Right ventricle myocardium superior (tissue), 1 donor: ENCODE results near the gene SH2D3C. TPM values are rescaled to one million over a fixed set of nuclear protein-coding genes. Genes with fewer than 3 reads are reported as not detected.

Experiments used
- ATAC-seq: fragments of 200-7000 bp; cut with Tn5 transposase; one replicate; pipeline ENCODE4 v1.9.1; 2020; ENCODE audit warnings: mild to moderate bottlenecking; ENCODE audit not compliant: poor library complexity
- DNase-seq: peaks from one replicate; pipeline ENCODE4 v3.0.0-alpha.2; 2020
- intact Hi-C: fragments of 100-400 bp; cut with DNase I; formaldehyde crosslinking; loops from one replicate; pipeline ENCODE4 v1.11.2; 2022
- total RNA-seq: library from RNA; stranded (reverse); fragmentation: NEBNext Ultra II Directional; extraction: Animal tissue kit (Norgen Biotek cat#: 25700); gene quantifications from one replicate; pipeline ENCODE4 v1.2.1, GENCODE V29; 2021
- donor health status: DM: no; HTN: yes; CAD: no; lungs with severe emphysema.

The SH2D3C gene
- total RNA-seq, 1 donor from 2014 or later = 18.2 TPM

GRCh38 chr9:127715470-127716337 lies 62.8 kb downstream of the SH2D3C start, which contains the start of the genes PTRH1 and TTC16:
PTRH1 (minus strand) TSS chr9:127715663; CDS start chr9:127715639, 24 bp downstream.
TTC16 (plus strand) TSS chr9:127716079; CDS start chr9:127716146, 67 bp downstream.
- ATAC-seq (peak; percentile 98), DNase-seq (peak; percentile 98)
- intact Hi-C loops = loop anchor here (5.0 to 10.0 kb wide), 2 partner anchors 103 to 221 kb away; partner anchors contain the start of gene STXBP1

GRCh38 chr9:127714951-127715469 lies 63.5 kb downstream of the SH2D3C start:
- intact Hi-C loops = loop anchor here (5.0 to 10.0 kb wide), 2 partner anchors 103 to 220 kb away; partner anchors contain the start of gene STXBP1
- peak; percentile 56 for DNase-seq
- peak; percentile 21 for ATAC-seq

DNA sequence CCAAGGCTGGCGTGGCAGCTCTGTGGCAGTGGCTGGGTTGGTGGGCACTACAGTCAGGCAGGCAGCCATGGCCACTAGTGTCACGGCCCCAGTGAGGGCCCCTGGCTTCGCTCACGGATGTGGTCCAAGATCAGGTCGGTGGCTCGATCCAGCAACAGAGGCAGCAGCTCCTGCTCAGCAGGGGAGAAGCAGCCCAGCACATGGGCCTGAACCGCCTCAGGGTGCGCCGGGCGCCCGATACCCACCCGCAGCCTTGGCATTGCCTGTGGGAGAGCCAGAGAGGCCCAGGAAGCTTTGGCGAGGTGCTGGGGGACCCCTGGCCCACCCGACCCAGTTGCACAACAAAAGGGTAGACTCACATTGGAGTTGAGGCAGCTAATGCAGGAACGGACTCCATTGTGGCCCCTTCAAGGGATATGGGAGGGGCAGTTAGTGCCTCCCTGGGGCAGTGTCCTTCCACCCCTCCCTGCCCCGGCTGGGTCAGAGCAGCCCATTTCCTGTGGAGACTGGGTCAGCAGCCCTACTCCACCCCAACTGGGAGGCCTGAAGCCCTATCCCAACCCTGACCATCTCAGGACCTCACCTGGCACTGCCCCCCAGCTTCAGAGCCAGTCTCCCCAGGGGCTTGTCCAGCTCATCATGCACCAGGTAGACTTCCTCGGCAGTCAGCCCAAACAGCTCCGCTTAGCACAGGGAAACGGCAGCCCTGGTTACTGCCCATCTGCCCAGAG lies 64.3 kb downstream of the SH2D3C start:
- DNase-seq = no peak
- intact Hi-C loops = loop anchor here (10.0 kb wide), 1 partner anchor 219 kb away; no protein-coding TSS in a partner anchor
- no peak for ATAC-seq

DNA sequence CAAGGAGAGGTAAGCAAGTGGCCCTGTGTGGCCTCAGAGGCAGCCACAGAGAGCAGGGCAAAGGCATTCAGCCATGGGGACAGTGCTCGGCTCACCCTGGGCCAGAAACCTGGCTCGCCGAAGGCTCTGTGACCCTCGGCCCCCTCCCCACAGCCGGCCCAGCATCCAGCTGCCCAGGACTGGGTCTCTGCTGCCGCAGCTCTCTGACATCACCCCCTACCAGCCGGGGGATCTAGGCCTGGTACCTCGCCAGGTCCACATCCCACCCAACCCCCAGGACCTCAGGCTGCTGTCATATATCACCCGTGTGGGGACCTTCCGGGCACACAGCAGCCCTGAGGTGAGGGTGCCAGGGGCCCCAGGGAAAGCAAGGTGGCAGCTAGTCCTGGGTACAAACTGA lies 65.6 kb downstream of the SH2D3C start:
- DNase-seq = no peak
- intact Hi-C loops = loop anchor here (10.0 kb wide), 1 partner anchor 218 kb away; no protein-coding TSS in a partner anchor

GRCh38 chr9:127712371-127712770 lies 66.1 kb downstream of the SH2D3C start:
- no peak for ATAC-seq
- intact Hi-C loops = loop anchor here (10.0 kb wide), 1 partner anchor 218 kb away; no protein-coding TSS in a partner anchor
- DNase-seq = no peak

More for the DNA sequence above, 65.6 kb downstream of the SH2D3C start:
- no peak for ATAC-seq

DNA sequence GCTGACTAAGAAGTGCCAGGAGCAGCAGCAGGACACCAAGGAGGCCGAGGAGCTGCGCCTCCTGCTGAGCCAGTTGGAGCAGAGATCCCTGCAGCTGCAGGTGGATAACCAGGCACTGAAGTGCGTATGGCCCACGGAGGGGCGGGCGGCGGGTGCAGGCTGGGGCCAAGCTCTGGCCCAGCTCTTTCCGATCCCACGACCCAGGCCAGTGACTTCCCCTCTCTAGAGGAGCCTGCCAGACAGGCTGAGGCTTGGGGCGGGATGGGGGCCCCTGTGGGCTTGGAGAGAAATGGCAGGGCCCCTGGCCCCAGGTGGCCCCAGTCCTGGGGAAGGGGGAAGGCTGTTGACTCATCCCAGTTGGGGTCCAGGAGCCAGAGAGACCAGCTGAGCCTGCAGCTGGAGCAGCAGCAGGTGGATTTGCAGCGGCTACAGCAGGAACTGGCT lies 66.6 kb downstream of the SH2D3C start:
- DNase-seq = no peak
- intact Hi-C loops = loop anchor here (10.0 kb wide), 1 partner anchor 217 kb away; no protein-coding TSS in a partner anchor
- no peak for ATAC-seq

- DNase-seq (no peak), ATAC-seq (no peak)
- intact Hi-C loops = loop anchor here (10.0 kb wide), 1 partner anchor 216 kb away; no protein-coding TSS in a partner anchor
These were observed 67.2 kb downstream of the SH2D3C start for GRCh38 chr9:127711226-127711701.

DNA sequence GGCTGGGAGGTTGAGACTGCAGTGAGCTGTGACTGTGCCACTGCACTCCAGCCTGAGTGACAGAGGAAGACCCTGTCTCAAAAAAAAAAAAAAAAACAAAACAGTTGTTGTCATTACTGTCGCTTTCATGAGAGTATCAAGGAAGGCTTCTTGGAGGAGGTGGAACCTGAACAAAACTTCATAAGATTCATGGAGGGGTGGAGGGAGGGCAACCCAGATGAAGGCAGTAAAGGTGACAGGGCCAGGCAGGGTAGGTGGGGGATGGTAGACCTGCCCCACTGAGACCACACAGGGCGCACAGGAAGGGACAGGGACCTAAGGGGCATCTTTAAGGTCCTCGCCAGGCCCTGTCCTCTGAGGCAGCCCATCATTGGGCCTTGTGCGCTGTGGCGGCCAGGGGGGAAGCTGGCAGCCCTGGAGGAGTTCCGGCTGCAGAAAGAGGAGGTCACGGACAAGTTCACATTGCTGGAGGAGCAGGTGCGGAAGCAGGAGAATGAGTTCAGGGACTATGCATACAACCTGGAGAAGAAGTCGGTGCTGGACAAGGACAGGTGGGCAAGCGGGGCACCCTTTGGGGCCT lies 68.2 kb downstream of the SH2D3C start:
- intact Hi-C loops = loop anchor here (10.0 kb wide), 1 partner anchor 215 kb away; no protein-coding TSS in a partner anchor
- no peak for ATAC-seq
- DNase-seq = no peak

DNA sequence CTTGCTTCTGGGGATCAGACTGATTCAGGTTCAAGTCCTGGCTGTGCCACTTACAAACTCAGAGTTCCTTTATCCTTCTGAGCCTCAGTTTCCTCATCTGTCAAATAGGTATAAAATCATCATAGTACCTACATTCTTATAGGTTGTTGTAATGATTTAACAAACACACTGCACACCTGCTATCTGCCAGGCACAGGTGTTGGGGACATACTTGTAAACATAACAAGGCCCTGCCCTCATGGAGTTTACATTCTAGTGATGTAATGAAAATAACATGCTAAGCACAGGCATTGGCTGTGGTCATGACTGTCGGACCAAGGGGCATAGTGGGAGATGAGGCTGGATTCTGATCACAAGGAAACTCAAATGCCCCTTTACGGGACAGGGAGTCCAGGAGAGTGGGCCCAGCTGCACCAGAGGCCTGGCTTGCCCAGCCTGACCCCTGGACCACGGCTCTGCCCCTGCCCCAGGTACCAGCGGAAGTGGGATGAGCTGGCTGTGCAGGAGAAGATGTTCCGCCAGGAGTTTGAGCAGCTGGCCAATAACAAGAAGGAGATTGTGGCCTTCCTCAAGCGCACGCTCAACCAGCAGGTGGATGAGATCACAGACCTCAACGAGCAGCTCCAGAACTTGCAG lies 69.4 kb downstream of the SH2D3C start:
- DNase-seq (no peak), ATAC-seq (no peak)
- intact Hi-C loops = no loop called here

- intact Hi-C loops = no loop called here
- ATAC-seq = no peak
These were observed 70.7 kb downstream of the SH2D3C start for GRCh38 chr9:127707766-127708165.

GRCh38 chr9:127706836-127707241 lies 71.6 kb downstream of the SH2D3C start, which contains the start of gene CFAP157:
CFAP157 (plus strand) TSS chr9:127706988; CDS start chr9:127707032, 44 bp downstream.
- ATAC-seq = peak; percentile 39
- intact Hi-C loops = no loop called here
- DNase-seq = no peak

More at GRCh38 chr9:127707766-127708165, 70.7 kb downstream of the SH2D3C start:
- DNase-seq = no peak

DNA sequence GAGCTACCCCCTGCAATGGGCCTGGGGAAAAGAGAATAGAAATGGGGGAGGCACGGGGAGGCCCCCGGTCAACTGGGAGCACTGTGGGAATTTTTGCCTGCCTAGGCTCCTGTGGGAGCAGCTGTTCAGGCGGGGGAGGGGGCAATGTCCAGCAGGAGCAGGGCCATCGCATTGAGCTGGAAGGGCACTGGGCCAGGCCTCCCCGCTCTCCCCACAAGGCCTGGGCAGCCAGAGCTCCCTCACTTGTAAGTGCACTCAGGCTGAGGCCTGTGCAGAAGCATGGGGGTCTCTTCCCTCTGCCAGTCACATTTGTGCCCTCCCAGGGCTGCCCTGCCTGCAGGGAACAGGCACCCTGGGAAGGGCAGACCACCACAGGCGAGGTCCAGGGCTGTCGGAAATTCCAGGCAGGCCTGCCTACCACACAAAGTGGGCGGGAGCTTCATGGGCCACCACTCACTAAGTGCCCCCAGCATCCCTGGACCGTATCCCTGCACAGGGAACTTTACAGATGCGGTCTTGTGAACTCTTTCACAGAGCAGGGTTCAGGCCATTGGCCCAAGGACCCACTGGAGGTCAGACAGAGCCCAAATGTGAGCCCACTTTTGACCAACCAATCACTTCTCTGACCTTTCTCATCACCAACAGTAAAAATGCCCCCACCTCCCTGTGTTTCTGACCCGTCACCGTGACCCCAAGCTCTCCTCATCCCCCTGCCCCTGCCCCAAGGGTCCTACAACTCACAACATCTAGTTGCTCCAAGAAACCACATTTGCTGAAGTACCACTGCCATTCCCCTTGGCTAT lies 72.7 kb downstream of the SH2D3C start:
- DNase-seq (no peak), ATAC-seq (no peak)
- intact Hi-C loops = no loop called here

DNA sequence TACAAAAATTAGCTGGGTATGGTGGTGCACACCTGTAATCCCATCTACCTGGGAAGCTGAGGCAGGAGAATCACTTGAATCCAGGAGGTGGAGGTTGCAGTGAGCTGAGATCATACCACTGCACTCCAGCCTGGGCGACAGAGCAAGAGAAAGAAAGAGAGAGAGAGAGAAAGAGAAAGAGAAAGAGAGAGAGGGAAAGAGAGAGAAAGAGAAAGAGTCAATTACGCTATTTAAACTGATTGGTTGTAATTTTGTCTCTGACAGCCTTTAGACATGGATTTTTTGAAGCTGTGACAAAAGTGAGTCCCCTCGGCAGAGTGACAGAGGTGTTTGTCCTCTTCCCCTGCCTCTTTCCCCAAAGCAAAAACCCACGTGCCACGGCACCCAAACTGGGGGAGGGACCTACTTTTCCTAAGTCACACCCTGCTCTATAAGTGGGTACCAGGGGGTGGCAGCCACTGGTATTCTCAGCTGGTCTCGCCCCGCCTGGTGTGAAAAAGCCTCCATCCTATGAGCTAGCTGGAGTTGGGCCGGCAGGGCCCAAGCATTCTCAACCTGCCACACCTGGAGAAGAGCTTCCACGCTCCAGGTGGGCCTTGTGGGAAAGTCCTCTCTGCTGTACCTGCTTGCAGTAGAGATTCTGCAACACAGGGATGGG lies 75.0 kb downstream of the SH2D3C start:
- ATAC-seq = no peak
- no peak for DNase-seq
- intact Hi-C loops = no loop called here

GRCh38 chr9:127700594-127701255 lies 77.7 kb downstream of the SH2D3C start:
- DNase-seq = no peak
- intact Hi-C loops = no loop called here
- ATAC-seq = no peak

- DNase-seq (no peak), ATAC-seq (no peak)
- intact Hi-C loops = no loop called here
These were observed 78.3 kb downstream of the SH2D3C start for GRCh38 chr9:127700140-127700539.
